Left lung (tissue), 10 donors: ENCODE measurements around the gene OR51E2. TPM values are rescaled to one million over a fixed set of nuclear protein-coding genes. Genes with fewer than 3 reads are reported as not detected.

ENCODE experiments used
- ATAC-seq: fragments of 200-7000 bp; cut with Tn5 transposase; one replicate; pipeline ENCODE4 v1.9.1; 2020; ENCODE audit warnings: moderate library complexity
- DNase-seq, 4 donors: peaks; one replicate each; pipeline ENCODE4 v3.0.0-alpha.2; 2013 to 2020
- H3K27ac ChIP-seq, 2 donors: fragments of 200-600 bp; sonication (generic) in 1 of 2; one replicate each; pipeline versions ENCODE4 v1.5.0 to v1.8.0; 2020 to 2021
- H3K27me3 ChIP-seq, 2 donors: fragments of 200-600 bp; sonication (generic) in 1 of 2; one replicate each; pipeline versions ENCODE4 v1.5.0 to v1.8.0; 2020 to 2021
- H3K36me3 ChIP-seq, 2 donors: fragments of 200-600 bp; sonication (generic) in 1 of 2; one replicate each; pipeline versions ENCODE4 v1.5.0 to v1.8.0; 2020 to 2021
- H3K4me1 ChIP-seq, 2 donors: fragments of 200-600 bp; one replicate each; pipeline ENCODE4 v1.8.0; 2021
- H3K4me3 ChIP-seq, 2 donors: fragments of 200-600 bp; sonication (generic) in 1 of 2; one replicate each; pipeline versions ENCODE4 v1.5.0 to v1.8.0; 2020 to 2021; ENCODE audit warnings: mild to moderate bottlenecking in 1 of 2
- H3K9me3 ChIP-seq, 2 donors: fragments of 200-600 bp; sonication (generic) in 1 of 2; one replicate each; pipeline versions ENCODE4 v1.5.0 to v1.8.0; 2020 to 2021
- intact Hi-C, 2 donors: fragments of 100-400 bp; cut with DNase I; formaldehyde crosslinking; loops; one replicate each; pipeline versions ENCODE4 v1.11.2 to v1.14.2; 2022
- polyA plus RNA-seq, 6 donors: library from polyadenylated mRNA; unstranded; fragments of 120-200 nt; gene quantifications; one replicate each; pipeline ENCODE4 v1.2.1, GENCODE V29; 2013; ENCODE audit not compliant: insufficient read length in 6 of 6
- total RNA-seq, 2 donors: library from RNA; stranded (reverse); fragmentation: NEBNext Ultra II Directional; extraction: Animal tissue kit (Norgen Biotek cat#: 25700); gene quantifications; one replicate each; pipeline ENCODE4 v1.2.1, GENCODE V29; 2021
- TF ChIP-seq, protein P1 (sequence below), 2 donors: fragments of 200-600 bp; sonication (generic) in 1 of 2; IDR thresholded peaks; one replicate each; pipeline versions ENCODE4 v1.5.0 to v1.8.0; 2021; ENCODE audit warnings: antibody characterized with exemption in 2 of 2
- donor health status: DM: no; HTN: yes; CAD: no.
- donor health status: DM: no; HTN: no; CAD: no.

Gene OR51E2
- total and polyA plus RNA-seq, 8 donors: 0.08 to 0.18 (median 0.15) TPM; not detected in 3

DNA sequence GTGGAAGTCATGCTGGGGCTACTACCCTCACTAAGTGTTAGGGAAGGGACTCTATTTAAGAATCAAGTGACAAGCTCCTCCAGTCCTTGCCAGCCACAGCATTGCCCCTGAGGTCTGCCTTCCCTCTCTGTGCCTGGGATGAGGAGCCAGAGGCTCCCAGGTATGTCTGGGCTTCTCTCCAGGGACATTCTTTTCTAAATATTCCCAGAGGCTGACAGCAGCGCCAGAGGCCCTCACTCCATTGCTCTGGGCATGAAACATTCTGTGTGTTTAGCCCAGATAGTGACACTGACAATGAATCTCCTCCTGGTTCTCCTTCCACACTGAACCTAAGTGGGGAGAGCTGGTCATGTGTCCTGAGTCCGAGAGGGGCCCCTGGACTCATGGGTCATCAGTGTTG is 51.7 kb downstream of the OR51E2 start:
- Histone ChIP-seq H3K27me3 (no peaks in the 10 kb centered on the region), H3K4me3 (no peak overlapping the region), H3K9me3 (no peaks in the 10 kb centered on the region), H3K36me3 (no peaks in the 10 kb centered on the region), H3K27ac (no peak overlapping the region), H3K4me1 (no peaks in the 10 kb centered on the region)
- DNase-seq (no peak), ATAC-seq (no peak)
- intact Hi-C loops: no loop called here
- TF ChIP-seq, protein P1, sequence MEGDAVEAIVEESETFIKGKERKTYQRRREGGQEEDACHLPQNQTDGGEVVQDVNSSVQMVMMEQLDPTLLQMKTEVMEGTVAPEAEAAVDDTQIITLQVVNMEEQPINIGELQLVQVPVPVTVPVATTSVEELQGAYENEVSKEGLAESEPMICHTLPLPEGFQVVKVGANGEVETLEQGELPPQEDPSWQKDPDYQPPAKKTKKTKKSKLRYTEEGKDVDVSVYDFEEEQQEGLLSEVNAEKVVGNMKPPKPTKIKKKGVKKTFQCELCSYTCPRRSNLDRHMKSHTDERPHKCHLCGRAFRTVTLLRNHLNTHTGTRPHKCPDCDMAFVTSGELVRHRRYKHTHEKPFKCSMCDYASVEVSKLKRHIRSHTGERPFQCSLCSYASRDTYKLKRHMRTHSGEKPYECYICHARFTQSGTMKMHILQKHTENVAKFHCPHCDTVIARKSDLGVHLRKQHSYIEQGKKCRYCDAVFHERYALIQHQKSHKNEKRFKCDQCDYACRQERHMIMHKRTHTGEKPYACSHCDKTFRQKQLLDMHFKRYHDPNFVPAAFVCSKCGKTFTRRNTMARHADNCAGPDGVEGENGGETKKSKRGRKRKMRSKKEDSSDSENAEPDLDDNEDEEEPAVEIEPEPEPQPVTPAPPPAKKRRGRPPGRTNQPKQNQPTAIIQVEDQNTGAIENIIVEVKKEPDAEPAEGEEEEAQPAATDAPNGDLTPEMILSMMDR (IDR thresholded peaks at IDR 0.05): no peak

DNA sequence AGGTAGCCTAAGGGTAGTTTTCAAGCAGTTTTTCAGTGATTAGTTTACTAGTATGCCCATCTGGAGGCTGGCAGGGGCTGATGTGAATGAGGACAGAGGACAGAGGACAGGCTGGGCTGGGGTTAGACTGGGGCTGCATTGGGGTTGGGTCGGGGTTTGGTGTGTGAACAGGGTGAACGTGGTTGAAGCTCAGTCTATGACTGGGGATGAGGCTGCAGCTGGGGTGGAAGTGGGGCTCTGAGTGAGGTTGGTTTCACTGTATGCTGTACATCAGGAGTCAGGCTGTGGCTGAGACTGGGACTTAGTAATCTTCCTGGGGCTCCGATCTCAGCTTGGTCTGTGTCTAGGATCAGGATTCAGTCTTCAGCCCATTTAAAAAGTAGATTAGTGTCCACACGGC is 53.4 kb downstream of the OR51E2 start:
- DNase-seq (no peak), ATAC-seq (no peak)
- Histone ChIP-seq H3K27me3 (no peaks in the 10 kb centered on the region), H3K36me3 (no peaks in the 10 kb centered on the region), H3K4me3 (no peak overlapping the region), H3K4me1 (no peaks in the 10 kb centered on the region), H3K27ac (no peak overlapping the region), H3K9me3 (no peaks in the 10 kb centered on the region)
- intact Hi-C loops: loop anchor here in 1 of 2 donors (5.0 kb wide), 1 partner anchor 358 kb away; no protein-coding TSS in a partner anchor
- TF ChIP-seq, protein P1 (IDR thresholded peaks at IDR 0.05): no peak

DNA sequence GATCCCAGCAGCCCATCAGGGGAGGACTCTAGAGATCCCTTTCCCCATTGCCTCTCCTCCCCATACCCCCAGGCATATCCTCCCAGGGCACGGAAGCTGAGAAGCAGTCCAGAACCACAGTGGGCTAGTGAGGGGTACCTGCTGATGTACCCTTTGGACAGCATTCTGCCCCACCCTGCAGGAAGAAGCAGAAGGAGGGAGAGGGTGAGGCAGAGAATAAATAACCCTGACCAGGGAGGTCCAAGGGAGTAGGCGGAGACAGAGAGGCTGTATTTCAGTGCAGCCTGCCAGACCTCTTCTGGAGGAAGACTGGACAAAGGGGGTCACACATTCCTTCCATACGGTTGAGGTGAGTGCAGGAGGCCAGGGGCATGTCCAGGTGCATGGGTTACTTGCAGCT is 54.0 kb downstream of the OR51E2 start, which contains the start of gene OR51E1:
Gene OR51E1 (plus strand): TSS at position 301 of the 400 bp plus-strand sequence. CDS start 8,545 bp downstream, outside the sequence.
- ATAC-seq (no peak), DNase-seq (no peak)
- H3K27me3 ChIP-seq: no peaks in the 10 kb centered on the region
- H3K9me3 ChIP-seq: no peaks in the 10 kb centered on the region
- H3K4me3 ChIP-seq: no peak within 1 kb of the TSS
- H3K36me3 ChIP-seq: no peaks in the 10 kb centered on the region
- H3K4me1 ChIP-seq: no peaks in the 10 kb centered on the region
- no peak within 1 kb of the TSS for H3K27ac ChIP-seq
- TF ChIP-seq, protein P1 (IDR thresholded peaks at IDR 0.05): no peak
- intact Hi-C loops: loop anchor here in 1 of 2 donors (5.0 kb wide), 1 partner anchor 359 kb away; no protein-coding TSS in a partner anchor

DNA sequence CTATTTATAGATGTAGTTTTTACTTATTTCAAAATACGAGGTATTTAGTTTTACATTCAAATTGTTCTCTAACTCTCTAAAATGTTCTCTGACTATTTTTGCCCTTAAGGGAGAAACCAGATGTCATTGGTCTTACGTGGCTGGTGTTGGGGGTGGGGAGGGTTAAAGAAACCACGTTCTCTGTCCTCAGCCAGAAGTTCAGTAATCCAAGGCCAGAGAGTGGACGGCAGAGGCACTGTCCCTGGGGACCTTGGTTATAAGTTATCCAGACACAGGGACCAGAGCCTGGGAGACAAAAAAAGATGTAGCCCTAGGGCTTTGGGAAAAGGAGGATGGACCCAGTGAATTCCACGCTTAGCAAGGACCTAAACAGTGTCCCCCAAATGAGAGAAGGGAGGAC is 54.6 kb downstream of the OR51E2 start:
- Histone ChIP-seq H3K9me3 (no peaks in the 10 kb centered on the region), H3K4me1 (no peaks in the 10 kb centered on the region), H3K27me3 (no peaks in the 10 kb centered on the region), H3K36me3 (no peaks in the 10 kb centered on the region), H3K4me3 (no peak overlapping the region), H3K27ac (no peak overlapping the region)
- TF ChIP-seq, protein P1 (IDR thresholded peaks at IDR 0.05): no peak
- no peak for ATAC-seq
- no peak for DNase-seq
- intact Hi-C loops: loop anchor here in 1 of 2 donors (5.0 kb wide), 1 partner anchor 359 kb away; no protein-coding TSS in a partner anchor

DNA sequence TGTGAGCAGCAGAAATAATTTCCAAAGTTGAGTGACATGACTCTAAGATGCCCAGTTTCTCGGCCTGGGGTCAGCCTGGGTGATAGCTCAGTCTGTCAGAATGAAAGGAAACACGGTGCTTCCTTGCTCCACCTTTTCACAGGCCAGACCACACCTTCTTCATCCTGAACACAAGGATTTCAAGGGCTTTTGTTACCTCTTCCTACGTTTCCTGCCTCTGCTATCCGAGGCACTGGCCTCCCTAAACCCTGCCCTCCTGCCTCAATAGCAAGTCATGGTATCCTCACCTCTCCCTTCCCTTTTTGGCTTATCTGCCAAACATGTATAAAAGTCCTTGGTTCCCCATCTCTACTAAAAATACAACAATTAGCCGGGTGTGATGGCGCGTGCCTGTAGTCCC is 55.6 kb downstream of the OR51E2 start:
- DNase-seq (no peak), ATAC-seq (no peak)
- intact Hi-C loops: loop anchor here in 1 of 2 donors (5.0 kb wide), 1 partner anchor 360 kb away; no protein-coding TSS in a partner anchor
- Histone ChIP-seq H3K27ac (no peak overlapping the region), H3K36me3 (no peaks in the 10 kb centered on the region), H3K9me3 (no peaks in the 10 kb centered on the region), H3K4me3 (no peak overlapping the region), H3K4me1 (peaks cover 0 to under 1% of the 10 kb centered on the region in 2 donors), H3K27me3 (peaks cover 0 to 5% of the 10 kb centered on the region in 2 donors)
- TF ChIP-seq, protein P1 (IDR thresholded peaks at IDR 0.05): no peak
